GM12878 (cell line): ENCODE measurements around the gene SYK. TPM values are rescaled to one million over a fixed set of nuclear protein-coding genes. Genes with fewer than 3 reads are reported as not detected.

ENCODE experiments used
- ATAC-seq: fragments of 200-7000 bp; cut with Tn5 transposase; 3 replicates; pipeline ENCODE4 v1.9.1; 2020; ENCODE audit warnings: mild to moderate bottlenecking, moderate library complexity
- BruUV-seq: library from RNA; stranded (reverse); fragments of 400-500 nt; replicated peaks from 2 replicates; lab custom pipeline; 2021; lab: Mats Ljungman, UMichigan
- CTCF ChIA-PET: fragments of 300-600 bp; sonication (Branson Sonifier 250); formaldehyde crosslinking; extraction: SDS; loops from one replicate; lab custom pipeline; 2021; ENCODE audit warnings: inconsistent platforms; lab: Yijun Ruan, JAX
- POLR2A ChIA-PET: fragments of 350-600 bp; formaldehyde crosslinking; extraction: SDS; loops from one replicate; lab custom pipeline; 2021; ENCODE audit warnings: inconsistent platforms; lab: Charles Lee
- RAD21 ChIA-PET: fragments of 300-600 bp; sonication (Branson Sonifier 250); formaldehyde crosslinking; loops from one replicate; lab custom pipeline; 2023; ENCODE audit warnings: antibody characterized with exemption; ENCODE audit not compliant: unreplicated experiment; lab: Charles Lee
- SMC1A ChIA-PET: fragments of 300-600 bp; sonication (Branson Sonifier 250); formaldehyde crosslinking; loops from one replicate; lab custom pipeline; 2023; ENCODE audit not compliant: unreplicated experiment, uncharacterized antibody; lab: Charles Lee
- DNase-seq: peaks from one replicate; pipeline ENCODE4 v3.0.0-alpha.2; 2011; ENCODE audit warnings: low read depth, low spot score
- FAIRE-seq: peaks from 3 replicates; lab custom pipeline; 2011; peaks lifted over from hg19 to GRCh38; lab: Jason Lieb, UNC
- H2AFZ ChIP-seq: 2 replicates; pipeline ENCODE4 v1.6.0; 2011; ENCODE audit warnings: low read depth, low read length, control low read depth; ENCODE audit not compliant: control insufficient read depth
- H3K27ac ChIP-seq: 2 replicates; pipeline ENCODE4 v1.5.1; 2011; ENCODE audit warnings: control low read depth; ENCODE audit not compliant: control insufficient read depth, insufficient read depth
- H3K27me3 ChIP-seq, 2 experiments: replicated peaks in 1 of 2; 2 replicates each; pipeline versions ENCODE4 v1.6.0 to v1.6.1; 2011; ENCODE audit warnings: low read length in 1 of 2; ENCODE audit not compliant: control insufficient read depth in 2 of 2, insufficient read depth in 2 of 2
- H3K36me3 ChIP-seq, 2 experiments: 2 replicates each; pipeline ENCODE4 v1.5.1; 2011; ENCODE audit warnings: low read length in 1 of 2; ENCODE audit not compliant: control insufficient read depth in 2 of 2, insufficient read depth in 2 of 2
- H3K4me1 ChIP-seq: 2 replicates; pipeline ENCODE4 v1.6.1; 2011; ENCODE audit warnings: mild to moderate bottlenecking, low read length, moderate library complexity, mixed read lengths; ENCODE audit not compliant: control insufficient read depth, insufficient read depth
- H3K4me2 ChIP-seq: 2 replicates; pipeline ENCODE4 v1.6.0; 2011; ENCODE audit warnings: control low read depth; ENCODE audit not compliant: control insufficient read depth, insufficient read depth
- H3K4me3 ChIP-seq: fragments of 200-600 bp; sonication (generic); 2 replicates; pipeline ENCODE4 v1.5.1; 2016
- H3K79me2 ChIP-seq: 2 replicates; pipeline ENCODE4 v1.6.0; 2011; ENCODE audit warnings: low read length; ENCODE audit not compliant: control insufficient read depth, insufficient read depth
- H3K9ac ChIP-seq: 2 replicates; pipeline ENCODE4 v1.8.0; 2011; ENCODE audit warnings: low read length, control low read depth, mixed read lengths; ENCODE audit not compliant: control insufficient read depth, insufficient read depth
- H3K9me3 ChIP-seq: replicated peaks from 3 replicates; pipeline ENCODE4 v1.5.1; 2011; ENCODE audit warnings: mild to moderate bottlenecking, low read length; ENCODE audit not compliant: control insufficient read depth, insufficient read depth
- H4K20me1 ChIP-seq: 2 replicates; pipeline ENCODE4 v1.6.0; 2011; ENCODE audit not compliant: control insufficient read depth, insufficient read depth
- CBX3 ChIP-seq: fragments of 200-600 bp; sonication (generic); IDR thresholded peaks from 2 replicates; pipeline ENCODE4 v1.6.1; 2016; ENCODE audit warnings: low read depth, borderline replicate concordance
- CTCF ChIP-seq, 3 experiments: IDR thresholded peaks in 2 of 3; conservative IDR thresholded peaks in 1 of 3; 2 replicates each; pipeline ENCODE4 v1.5.1; 2011; ENCODE audit warnings: low read depth in 3 of 3, low read length in 3 of 3, mild to moderate bottlenecking in 3 of 3, control low read depth in 2 of 3, moderate library complexity in 2 of 3, inconsistent platforms in 1 of 3, mixed read lengths in 1 of 3; ENCODE audit not compliant: control insufficient read depth in 2 of 3, insufficient read depth in 1 of 3; ENCODE audit errors: extremely low read depth in 1 of 3
- ETV6 ChIP-seq, 2 experiments: fragments of 450-650 bp in 1 of 2; IDR thresholded peaks in 1 of 2; conservative IDR thresholded peaks in 1 of 2; 2 replicates each; pipeline ENCODE4 v1.6.1; 2014; ENCODE audit warnings: antibody characterized with exemption in 1 of 2, borderline replicate concordance in 1 of 2, low read depth in 1 of 2, mild to moderate bottlenecking in 1 of 2, moderate library complexity in 1 of 2
- LARP7 ChIP-seq: fragments of 450-650 bp; IDR thresholded peaks from 2 replicates; pipeline ENCODE4 v1.6.1; 2017; ENCODE audit warnings: mild to moderate bottlenecking
- POLR2A ChIP-seq: IDR thresholded peaks from 2 replicates; pipeline ENCODE4 v1.6.1; 2011; ENCODE audit warnings: low read depth, mild to moderate bottlenecking, low read length
- RAD21 ChIP-seq: IDR thresholded peaks from 2 replicates; pipeline ENCODE4 v1.6.1; 2011; ENCODE audit warnings: mild to moderate bottlenecking, low read depth, low read length, moderate library complexity; ENCODE audit not compliant: insufficient read depth
- TCF7 ChIP-seq: IDR thresholded peaks from 2 replicates; pipeline ENCODE4 v1.6.1; 2014; ENCODE audit warnings: antibody characterized with exemption, borderline replicate concordance
- WGBS: methylation state at CpG from one replicate; pipeline ENCODE4 v1.1.6; 2016; ENCODE audit warnings: low lambda C conversion rate; ENCODE audit not compliant: insufficient replicate concordance, insufficient coverage; ENCODE audit errors: missing lambda C conversion rate; 5-methylcytosine and 5-hydroxymethylcytosine counted together
- in situ Hi-C: fragments of 300-500 bp; cut with MboI; formaldehyde crosslinking; loops from 9 replicates; pipeline ENCODE4 v1.14.3; 2018; ENCODE audit warnings: mixed read lengths
- intact Hi-C: fragments of 100-400 bp; cut with micrococcal nuclease; formaldehyde crosslinking; loops from one replicate; pipeline ENCODE4 v1.14.2; 2022; ENCODE audit not compliant: unreplicated experiment
- polyA plus RNA-seq, 11 experiments: library from polyadenylated mRNA; depleted of rRNA in 4 of 11; unstranded in 6 of 11; stranded (reverse) in 5 of 11; fragments of >200 nt; fragmentation: Nextera tagmentation in 4 of 11; fragmentation: Illumina TruSeq in 1 of 11; extraction: Ambion mirVana in 4 of 11; extraction: Trizol in 1 of 11; gene quantifications; 1 replicate in 1 of 11; 2 replicates in 10 of 11; pipeline versions ENCODE4 v1.2.1 to v1.2.3, GENCODE V29; 2011 to 2016; ENCODE audit warnings: inconsistent platforms in 2 of 11, missing spikeins in 2 of 11, low read depth in 1 of 11
- total RNA-seq, 4 experiments: library from RNA; depleted of rRNA in 3 of 4; stranded (reverse); fragments of >200 nt in 3 of 4; fragmentation: Illumina TruSeq in 1 of 4; extraction: Trizol in 1 of 4; gene quantifications; 2 replicates each; pipeline versions ENCODE4 v1.2.1 to v1.2.3, GENCODE V29; 2013 to 2021

SYK gene
- total and polyA plus RNA-seq, 10 of the 15 experiments (the other 5 are each of a cell fraction or from before 2014, with no cell fraction given), result 6.5 to 135 (median 68.8) TPM

- Histone ChIP-seq H3K4me2 (no peak overlapping the region), H2AFZ (no peak overlapping the region), H3K4me1 (peaks cover 25% of the 10 kb centered on the region), H3K9me3 (no peaks in the 10 kb centered on the region), H3K9ac (no peak overlapping the region), H3K4me3 (no peak overlapping the region), H3K27ac (no peak overlapping the region), H3K36me3 (peaks cover 0 to 4% of the 10 kb centered on the region in 2 experiments; a peak in 2 of 4 replicates), H3K27me3 (no peaks in the 10 kb centered on the region), H3K79me2 (peaks cover 27% of the 10 kb centered on the region), H4K20me1 (no peaks in the 10 kb centered on the region)
- DNase-seq, result no peak
- no peak for FAIRE-seq
- ATAC-seq, result peak; percentile 48
- ChIA-PET RAD21 (no interaction called here), SMC1A (interaction anchor here (1.5 to 1.9 kb wide), 2 partner anchors 33 to 63 kb away, joined by 4 read pairs; no protein-coding TSS in a partner anchor), CTCF (interaction anchor here (0.9 to 1.5 kb wide), 3 partner anchors 9 to 1559 kb away, joined by 3 to 4 read pairs (median 3); no protein-coding TSS in a partner anchor), POLR2A (no interaction called here)
- intact Hi-C loops (loop anchor here (5.0 kb wide), 2 partner anchors 36 to 66 kb away; partner anchors contain the start of gene SYK), in situ Hi-C loops (no loop called here)
- 44% methylated on average over 2 of the region's 2 CpGs for WGBS
- peak in 2 of 3 experiments; percentile 8; a peak in 1 of 6 replicates for TF ChIP-seq CTCF (IDR thresholded peaks at IDR 0.05 in 2 of 3, conservative IDR thresholded peaks at IDR 0.05 in 1 of 3; ENCODE audit: control insufficient read depth in 2 of 3, extremely low read depth in 1 of 3, insufficient read depth in 1 of 3, low read depth in 3 of 3, low read length in 3 of 3)
- TF ChIP-seq ETV6 (conservative IDR thresholded peaks at IDR 0.05 in 1 of 2, IDR thresholded peaks at IDR 0.05 in 1 of 2; ENCODE audit: borderline replicate concordance in 1 of 2, low read depth in 1 of 2), result no peak
- no peak for TF ChIP-seq TCF7
- no peak for TF ChIP-seq CBX3
- no peak for TF ChIP-seq LARP7
- TF ChIP-seq POLR2A, result no peak
- TF ChIP-seq RAD21, result peak; percentile 40; the same call in 1 of the 2 replicates
- no TSS peak for BruUV-seq
These were observed 36.5 kb downstream of the SYK start for GRCh38 chr9:90838098-90838497.
